Vagina (tissue), 2 donors: ENCODE data around the gene MAPK8IP2. TPM values are rescaled to one million over a fixed set of nuclear protein-coding genes. Genes with fewer than 3 reads are reported as not detected.

Experiments used
- DNase-seq, 2 donors: peaks; one replicate each; pipeline ENCODE4 v3.0.0-alpha.2; 2017; ENCODE audit errors: extremely low spot score in 2 of 2
- H3K27ac ChIP-seq: fragments of 200-600 bp; sonication (generic); one replicate; pipeline ENCODE4 v1.5.1; 2019
- H3K27me3 ChIP-seq: fragments of 200-600 bp; sonication (generic); one replicate; pipeline ENCODE4 v1.5.1; 2019
- H3K36me3 ChIP-seq, 2 donors: fragments of 200-600 bp; sonication (generic); one replicate each; pipeline ENCODE4 v1.5.1; 2017 to 2019
- H3K4me1 ChIP-seq: fragments of 200-600 bp; sonication (generic); one replicate; pipeline ENCODE4 v1.5.1; 2019
- H3K4me3 ChIP-seq, 2 donors: fragments of 200-600 bp; sonication (generic); 1 replicate in 1 of 2; 2 replicates in 1 of 2; pipeline ENCODE4 v1.5.1; 2016 to 2019
- H3K9me3 ChIP-seq: fragments of 200-600 bp; sonication (generic); one replicate; pipeline ENCODE4 v1.5.1; 2019
- POLR2A ChIP-seq, 2 donors: fragments of 450-650 bp; IDR thresholded peaks; one replicate each; pipeline ENCODE4 v1.6.1; 2017; ENCODE audit warnings: antibody characterized with exemption in 2 of 2, mild to moderate bottlenecking in 2 of 2, moderate library complexity in 2 of 2
- POLR2AphosphoS5 ChIP-seq, 2 donors: sonication (generic); formaldehyde crosslinking; IDR thresholded peaks; one replicate each; pipeline ENCODE4 v1.9.0; 2017; ENCODE audit warnings: antibody characterized with exemption in 2 of 2, mild to moderate bottlenecking in 2 of 2, low read depth in 1 of 2; ENCODE audit not compliant: insufficient read depth in 1 of 2
- intact Hi-C: fragments of 100-400 bp; cut with DNase I; formaldehyde crosslinking; loops from one replicate; pipeline ENCODE4 v1.15.1; 2023
- total RNA-seq: library from RNA; depleted of rRNA; stranded (reverse); fragments of >200 nt; gene quantifications from one replicate; pipeline ENCODE4 v1.2.3, GENCODE V29; 2016
- TF ChIP-seq, protein P1 (sequence below), 3 experiments: fragments of 450-650 bp in 2 of 3; fragments of 200-600 bp in 1 of 3; sonication (generic) in 1 of 3; IDR thresholded peaks; one replicate each; pipeline ENCODE4 v1.5.1; 2017 to 2019; ENCODE audit warnings: antibody characterized with exemption in 3 of 3, mild to moderate bottlenecking in 2 of 3, moderate library complexity in 2 of 3

Gene MAPK8IP2
- total RNA-seq, 1 donor from 2014 or later: 3.2 TPM

DNA sequence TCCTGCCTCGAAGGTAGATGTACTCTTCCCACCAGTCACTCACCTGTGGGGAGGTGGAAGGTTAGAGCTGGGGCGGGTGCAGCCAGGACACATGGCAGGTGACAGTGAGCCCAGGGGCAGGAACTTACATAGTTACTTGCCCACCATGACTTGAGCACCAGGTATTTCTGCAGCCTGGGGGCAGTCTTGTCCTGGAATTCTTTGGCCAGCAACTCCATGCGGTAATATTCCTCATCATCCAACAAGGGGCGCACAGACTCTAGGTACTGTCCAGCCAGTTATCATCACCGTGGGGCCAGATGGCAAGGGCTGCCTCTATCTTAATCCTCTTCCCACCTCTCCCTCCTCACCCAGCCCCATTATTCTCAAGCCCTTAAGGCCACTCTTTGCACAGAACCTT is 24.5 kb upstream of the MAPK8IP2 start:
- Histone ChIP-seq H3K27me3 (no peaks in the 10 kb centered on the region), H3K9me3 (no peaks in the 10 kb centered on the region), H3K27ac (no peak overlapping the region), H3K4me1 (peaks cover 9% of the 10 kb centered on the region), H3K4me3 (no peak overlapping the region), H3K36me3 (peaks cover 0 to 2% of the 10 kb centered on the region in 2 donors)
- TF ChIP-seq, protein P1, sequence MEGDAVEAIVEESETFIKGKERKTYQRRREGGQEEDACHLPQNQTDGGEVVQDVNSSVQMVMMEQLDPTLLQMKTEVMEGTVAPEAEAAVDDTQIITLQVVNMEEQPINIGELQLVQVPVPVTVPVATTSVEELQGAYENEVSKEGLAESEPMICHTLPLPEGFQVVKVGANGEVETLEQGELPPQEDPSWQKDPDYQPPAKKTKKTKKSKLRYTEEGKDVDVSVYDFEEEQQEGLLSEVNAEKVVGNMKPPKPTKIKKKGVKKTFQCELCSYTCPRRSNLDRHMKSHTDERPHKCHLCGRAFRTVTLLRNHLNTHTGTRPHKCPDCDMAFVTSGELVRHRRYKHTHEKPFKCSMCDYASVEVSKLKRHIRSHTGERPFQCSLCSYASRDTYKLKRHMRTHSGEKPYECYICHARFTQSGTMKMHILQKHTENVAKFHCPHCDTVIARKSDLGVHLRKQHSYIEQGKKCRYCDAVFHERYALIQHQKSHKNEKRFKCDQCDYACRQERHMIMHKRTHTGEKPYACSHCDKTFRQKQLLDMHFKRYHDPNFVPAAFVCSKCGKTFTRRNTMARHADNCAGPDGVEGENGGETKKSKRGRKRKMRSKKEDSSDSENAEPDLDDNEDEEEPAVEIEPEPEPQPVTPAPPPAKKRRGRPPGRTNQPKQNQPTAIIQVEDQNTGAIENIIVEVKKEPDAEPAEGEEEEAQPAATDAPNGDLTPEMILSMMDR (IDR thresholded peaks at IDR 0.05): no peak
- TF ChIP-seq POLR2AphosphoS5 (IDR thresholded peaks at IDR 0.05; ENCODE audit: insufficient read depth in 1 of 2, low read depth in 1 of 2): no peak
- no peak for TF ChIP-seq POLR2A (IDR thresholded peaks at IDR 0.05)
- intact Hi-C loops: no loop called here
- no peak for DNase-seq

DNA sequence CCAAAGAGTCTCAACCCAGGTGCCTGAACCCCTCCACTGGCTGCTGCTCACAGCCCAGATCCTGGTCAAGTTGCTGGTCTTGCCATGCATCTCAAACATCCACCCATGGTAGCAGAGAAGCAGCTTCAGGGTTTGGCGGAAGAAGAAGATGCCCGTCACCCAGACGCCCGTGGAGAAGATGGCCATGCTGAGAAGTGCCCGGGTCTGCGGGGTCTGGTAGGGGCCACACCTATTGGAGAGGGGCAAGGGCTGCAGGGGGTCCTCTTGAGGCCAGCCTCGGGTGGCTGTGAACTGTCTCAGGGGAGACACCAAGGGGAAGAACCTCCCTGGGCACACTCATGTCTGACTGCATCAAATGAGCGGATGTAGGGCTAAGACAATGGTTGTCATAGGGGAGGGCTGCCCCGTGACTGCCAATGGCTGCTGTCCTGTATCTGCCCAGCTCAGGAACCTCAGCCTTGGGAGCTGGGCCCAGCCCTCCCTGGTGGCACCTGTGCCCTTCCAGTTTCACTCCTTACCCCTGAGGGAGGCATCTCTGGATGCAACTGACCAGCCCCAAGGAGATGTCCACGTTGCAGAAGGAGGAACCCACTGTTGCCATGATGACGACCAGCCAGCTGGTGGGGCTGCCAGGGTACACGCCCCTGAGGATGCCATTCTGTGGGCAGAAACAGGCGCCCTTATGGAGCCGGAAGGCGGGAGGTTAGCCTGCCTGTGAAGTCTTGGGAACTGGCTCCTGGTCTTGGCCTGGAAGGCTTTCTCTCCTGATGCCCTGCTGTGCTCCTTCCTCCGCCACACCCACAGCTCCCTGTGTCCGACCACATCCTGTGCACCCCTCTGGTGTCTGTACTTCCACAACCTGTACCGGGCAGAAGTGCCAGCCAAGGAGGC is 23.5 kb upstream of the MAPK8IP2 start:
- Histone ChIP-seq H3K27me3 (no peaks in the 10 kb centered on the region), H3K4me3 (no peak overlapping the region), H3K4me1 (peaks cover 18% of the 10 kb centered on the region), H3K36me3 (no peaks in the 10 kb centered on the region), H3K27ac (no peak overlapping the region), H3K9me3 (no peaks in the 10 kb centered on the region)
- intact Hi-C loops: no loop called here
- no peak for DNase-seq
- TF ChIP-seq, protein P1 (IDR thresholded peaks at IDR 0.05): no peak
- no peak for TF ChIP-seq POLR2A (IDR thresholded peaks at IDR 0.05)
- no peak for TF ChIP-seq POLR2AphosphoS5 (IDR thresholded peaks at IDR 0.05; ENCODE audit: insufficient read depth in 1 of 2, low read depth in 1 of 2)

DNA sequence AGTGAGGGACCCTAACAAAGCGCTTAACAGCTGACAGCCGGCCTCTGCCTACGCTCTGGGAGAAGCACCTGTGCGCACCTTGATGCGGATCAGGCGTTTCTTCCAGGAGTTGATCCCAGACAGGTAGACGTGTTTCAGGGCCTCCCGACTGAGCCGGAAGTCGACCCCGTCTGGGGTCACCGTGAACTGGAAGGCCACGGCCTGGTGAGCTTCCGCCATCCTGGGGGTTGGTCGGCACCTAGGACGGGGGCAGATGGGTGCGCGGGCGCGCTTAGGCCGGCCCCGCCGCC is 23.0 kb upstream of the MAPK8IP2 start:
- no peak for DNase-seq
- Histone ChIP-seq H3K27me3 (no peaks in the 10 kb centered on the region), H3K4me3 (no peak overlapping the region), H3K9me3 (no peaks in the 10 kb centered on the region), H3K27ac (no peak overlapping the region), H3K36me3 (no peaks in the 10 kb centered on the region), H3K4me1 (peaks cover 18% of the 10 kb centered on the region)
- intact Hi-C loops: no loop called here
- TF ChIP-seq POLR2A (IDR thresholded peaks at IDR 0.05): no peak
- TF ChIP-seq POLR2AphosphoS5 (IDR thresholded peaks at IDR 0.05; ENCODE audit: insufficient read depth in 1 of 2, low read depth in 1 of 2): no peak
- TF ChIP-seq, protein P1 (IDR thresholded peaks at IDR 0.05): no peak

DNA sequence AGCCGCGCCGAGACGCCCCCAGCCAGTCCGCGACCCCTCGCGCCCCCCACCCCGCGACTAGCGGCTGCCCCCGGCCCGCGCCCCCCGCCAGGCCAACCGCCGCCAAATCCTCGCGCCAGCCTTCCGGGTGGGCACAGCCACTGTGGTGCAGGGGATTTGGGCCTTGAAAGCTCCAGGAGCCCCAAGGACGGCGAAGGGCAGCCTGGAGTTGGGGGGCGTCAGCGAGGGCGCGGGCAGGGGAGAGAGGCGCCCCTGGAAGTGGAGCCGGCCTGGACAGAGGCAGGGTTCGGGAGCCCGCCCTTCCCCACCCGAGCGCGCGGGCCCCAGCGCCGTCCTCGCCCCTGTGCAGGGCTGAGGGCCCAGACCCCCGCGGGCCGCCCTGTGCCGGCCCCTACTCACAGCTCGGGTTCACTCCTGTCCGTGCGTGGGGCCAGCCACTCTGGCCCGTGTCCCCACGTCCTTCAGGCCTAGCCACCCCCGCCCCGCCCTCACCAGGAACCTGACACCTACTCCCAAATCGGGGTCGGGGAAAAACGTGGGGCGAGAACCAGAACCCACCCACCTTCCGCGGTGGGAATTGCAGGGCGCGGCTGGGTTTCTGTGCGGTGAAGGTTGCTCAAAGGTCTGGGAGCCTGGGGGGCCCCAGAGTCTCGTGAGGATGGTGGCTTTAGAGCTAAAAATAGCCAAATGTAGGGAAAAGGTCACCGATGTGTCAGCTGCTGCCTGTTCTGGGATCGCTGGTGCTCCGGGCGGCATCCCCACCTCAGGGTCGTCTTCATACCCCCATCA is 22.4 kb upstream of the MAPK8IP2 start, which contains the start of gene CPT1B:
Gene CPT1B, minus strand, starts transcription at position 441 of the 789 bp plus-strand sequence. CDS start 512 bp downstream, outside the sequence.
- intact Hi-C loops: no loop called here
- Histone ChIP-seq H3K27me3 (no peaks in the 10 kb centered on the region), H3K9me3 (no peaks in the 10 kb centered on the region), H3K4me3 (no peak within 1 kb of the TSS), H3K4me1 (peaks cover 19% of the 10 kb centered on the region), H3K36me3 (no peaks in the 10 kb centered on the region), H3K27ac (no peak within 1 kb of the TSS)
- DNase-seq: no peak
- TF ChIP-seq POLR2A (IDR thresholded peaks at IDR 0.05): no peak
- no peak for TF ChIP-seq POLR2AphosphoS5 (IDR thresholded peaks at IDR 0.05; ENCODE audit: insufficient read depth in 1 of 2, low read depth in 1 of 2)
- TF ChIP-seq, protein P1 (IDR thresholded peaks at IDR 0.05): no peak
